Choroid plexus epithelial cell (primary cell): ENCODE measurements around the gene KIAA1671.

ENCODE experiments used
- DNase-seq: peaks from one replicate; pipeline ENCODE4 v3.0.0-alpha.2; 2010; ENCODE audit warnings: low read depth
- H3K4me3 ChIP-seq: 2 replicates; pipeline ENCODE4 v1.5.1; 2011; ENCODE audit warnings: low read depth, mild to moderate bottlenecking, control low read depth, low read length, moderate library complexity
- TF ChIP-seq, protein P1 (sequence below): conservative IDR thresholded peaks from 2 replicates; pipeline ENCODE4 v1.5.1; 2011; ENCODE audit warnings: low read depth, mild to moderate bottlenecking, control low read depth, inconsistent platforms, low read length, moderate library complexity

Gene KIAA1671

DNA sequence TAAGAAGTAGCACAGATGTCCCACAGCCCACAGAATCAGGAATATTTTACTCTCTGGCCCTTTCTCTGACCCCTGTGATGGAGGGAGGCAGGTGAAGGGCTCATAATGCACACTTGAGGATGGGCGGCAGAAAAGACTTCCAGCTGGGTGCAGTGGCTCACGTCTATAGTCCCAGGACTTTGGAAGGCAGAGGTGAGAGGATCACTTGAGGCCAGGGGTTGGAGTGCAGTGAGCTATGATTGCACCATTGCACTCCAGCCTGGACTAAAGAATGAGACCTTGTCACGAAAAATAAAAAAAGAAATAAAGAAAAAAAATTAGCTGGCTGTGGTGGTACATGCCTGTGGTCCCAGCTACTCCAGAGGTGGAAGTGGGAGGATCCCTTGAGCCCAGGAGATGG is 233.6 kb downstream of the KIAA1671 start:
- H3K4me3 ChIP-seq: no peak overlapping the region
- TF ChIP-seq, protein P1, sequence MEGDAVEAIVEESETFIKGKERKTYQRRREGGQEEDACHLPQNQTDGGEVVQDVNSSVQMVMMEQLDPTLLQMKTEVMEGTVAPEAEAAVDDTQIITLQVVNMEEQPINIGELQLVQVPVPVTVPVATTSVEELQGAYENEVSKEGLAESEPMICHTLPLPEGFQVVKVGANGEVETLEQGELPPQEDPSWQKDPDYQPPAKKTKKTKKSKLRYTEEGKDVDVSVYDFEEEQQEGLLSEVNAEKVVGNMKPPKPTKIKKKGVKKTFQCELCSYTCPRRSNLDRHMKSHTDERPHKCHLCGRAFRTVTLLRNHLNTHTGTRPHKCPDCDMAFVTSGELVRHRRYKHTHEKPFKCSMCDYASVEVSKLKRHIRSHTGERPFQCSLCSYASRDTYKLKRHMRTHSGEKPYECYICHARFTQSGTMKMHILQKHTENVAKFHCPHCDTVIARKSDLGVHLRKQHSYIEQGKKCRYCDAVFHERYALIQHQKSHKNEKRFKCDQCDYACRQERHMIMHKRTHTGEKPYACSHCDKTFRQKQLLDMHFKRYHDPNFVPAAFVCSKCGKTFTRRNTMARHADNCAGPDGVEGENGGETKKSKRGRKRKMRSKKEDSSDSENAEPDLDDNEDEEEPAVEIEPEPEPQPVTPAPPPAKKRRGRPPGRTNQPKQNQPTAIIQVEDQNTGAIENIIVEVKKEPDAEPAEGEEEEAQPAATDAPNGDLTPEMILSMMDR: no peak
- DNase-seq: no peak

DNA sequence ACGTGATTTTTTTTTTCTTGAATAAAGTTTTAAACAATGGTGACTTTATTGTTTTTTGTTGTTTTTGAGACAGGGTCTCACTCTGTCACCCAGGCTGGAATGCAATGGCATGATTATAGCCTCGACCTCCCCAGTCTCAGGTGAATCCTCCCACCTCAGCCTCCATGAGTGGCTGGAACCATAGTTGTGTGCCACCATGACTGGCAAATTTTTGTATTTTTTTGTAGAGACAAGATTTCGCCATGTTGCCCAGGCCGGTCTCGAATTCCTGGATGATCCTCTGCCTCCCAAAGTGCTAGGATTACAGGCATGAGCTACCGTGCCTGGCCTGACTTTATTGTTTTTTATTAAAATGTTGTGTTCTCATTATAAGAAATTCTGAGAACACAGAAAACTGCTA is 235.0 kb downstream of the KIAA1671 start:
- no peak for DNase-seq
- TF ChIP-seq, protein P1: no peak
- H3K4me3 ChIP-seq: no peak overlapping the region

DNA sequence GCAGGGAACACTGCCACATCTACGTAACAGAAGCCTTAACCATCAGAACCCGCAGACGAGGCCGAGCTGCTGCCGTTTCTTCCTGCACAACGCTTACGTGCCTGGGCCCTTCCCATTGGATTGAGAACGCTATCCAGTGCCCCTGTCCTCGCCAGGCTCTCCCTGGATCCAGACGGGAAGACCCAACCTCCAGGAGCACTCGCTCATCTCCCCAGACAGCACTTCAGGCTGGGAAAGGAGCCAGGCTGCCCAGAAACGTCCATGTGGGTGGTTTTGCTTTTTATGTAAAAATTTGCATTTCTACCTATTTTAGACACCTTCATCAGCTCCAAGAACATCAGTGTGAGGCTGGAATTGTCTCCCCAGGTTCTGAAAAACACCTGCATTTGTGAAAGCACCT is 239.9 kb downstream of the KIAA1671 start:
- no peak for DNase-seq
- TF ChIP-seq, protein P1: no peak
- no peak overlapping the region for H3K4me3 ChIP-seq

DNA sequence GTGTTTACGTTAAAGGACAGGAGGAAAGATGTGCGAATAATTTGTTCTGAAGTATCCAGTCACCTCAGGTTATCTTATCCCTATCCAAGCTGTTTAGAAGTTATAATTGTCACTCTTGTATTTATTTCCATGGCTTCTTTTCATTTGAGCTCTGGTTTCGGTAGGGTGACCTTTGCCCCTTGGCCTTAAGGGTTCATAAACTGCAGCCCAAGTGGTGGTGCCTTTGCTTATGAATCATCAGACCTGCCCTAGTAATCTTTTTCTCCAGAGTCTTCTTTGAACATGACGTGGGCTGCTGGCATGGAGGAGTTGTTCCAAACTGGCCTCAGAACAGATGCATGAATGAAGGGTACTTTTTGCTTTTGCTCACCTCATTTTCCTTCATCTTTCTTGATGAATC is 240.6 kb downstream of the KIAA1671 start:
- no peak for DNase-seq
- TF ChIP-seq, protein P1: no peak
- H3K4me3 ChIP-seq: no peak overlapping the region

DNA sequence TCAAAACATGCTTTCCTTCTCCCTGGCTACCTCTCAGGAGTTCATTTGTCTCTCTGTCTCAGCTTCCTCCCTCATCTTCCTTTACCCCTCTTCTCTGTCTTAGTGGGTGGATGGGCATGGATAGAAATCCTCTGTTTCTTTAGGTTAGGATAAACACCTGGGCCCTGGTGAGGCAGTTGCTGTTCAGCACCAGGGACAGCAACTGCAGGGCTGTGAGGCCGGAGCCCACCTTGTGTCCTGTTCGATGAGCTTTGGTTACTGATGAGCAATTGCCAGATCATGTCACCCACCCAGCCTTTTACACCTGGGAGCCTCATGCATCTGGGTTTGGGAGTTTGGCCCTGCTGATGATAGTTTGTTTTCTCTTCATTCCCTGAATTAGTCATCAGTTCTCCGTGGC is 241.0 kb downstream of the KIAA1671 start:
- TF ChIP-seq, protein P1: no peak
- peak; percentile 2 for DNase-seq
- no peak overlapping the region for H3K4me3 ChIP-seq

DNA sequence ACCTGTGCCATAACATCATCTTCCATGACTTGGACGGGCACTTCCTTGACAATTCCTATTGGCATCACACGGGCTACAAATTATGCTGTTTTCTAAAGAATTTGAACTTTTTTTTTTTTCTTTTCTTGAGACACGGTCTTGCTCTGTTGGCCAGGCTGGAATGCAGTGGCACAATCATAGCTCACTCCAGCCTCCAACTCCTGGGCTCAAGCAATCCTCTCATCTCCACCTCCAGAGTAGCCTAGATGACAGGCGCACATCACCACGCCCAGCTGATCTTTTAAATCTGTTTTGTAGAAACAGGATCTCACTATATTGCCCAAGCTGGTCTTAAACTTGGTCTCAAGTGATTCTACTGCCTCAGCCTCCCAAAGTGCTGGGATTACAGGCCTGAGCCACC is 243.8 kb downstream of the KIAA1671 start:
- TF ChIP-seq, protein P1: no peak
- no peak for DNase-seq
- no peak overlapping the region for H3K4me3 ChIP-seq

DNA sequence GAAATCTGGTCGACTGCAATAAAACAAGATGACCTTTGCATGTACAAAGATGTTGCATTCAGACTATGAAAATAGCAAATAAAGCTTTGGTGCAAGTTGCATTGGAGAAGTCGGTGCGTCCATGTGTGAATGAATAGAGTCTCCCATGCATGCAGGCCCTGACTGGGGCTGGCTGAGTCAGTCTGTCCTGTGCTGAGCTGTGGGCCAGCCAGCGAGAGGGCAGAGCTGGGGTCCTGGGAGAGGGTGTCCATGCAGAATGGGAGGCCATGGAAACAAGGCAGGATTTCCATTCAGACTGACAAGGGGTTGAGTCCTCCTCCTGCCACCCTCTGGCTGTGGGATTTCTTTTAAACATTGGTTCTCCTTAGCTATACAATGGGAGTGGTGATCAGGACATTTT is 244.8 kb downstream of the KIAA1671 start:
- DNase-seq: no peak
- no peak overlapping the region for H3K4me3 ChIP-seq
- TF ChIP-seq, protein P1: no peak
